Activated T-helper 2 cell treated with anti-CD3 and anti-CD28 coated beads, Interferon-gamma antibody, Interleukin-2, Interleukin-4, amounts not matched to agents 10 μg/mL and 5 μg/mL and 100 μg/mL, durations not matched to agents 14 hours and 24 hours and 36 hours (primary cell): ENCODE data around the gene PIK3CA. TPM values are rescaled to one million over a fixed set of nuclear protein-coding genes. Genes with fewer than 3 reads are reported as not detected.
"Not testable (repeated sequence)": the region's sequence is repeated elsewhere in the genome, so short reads cannot be mapped to it uniquely, and the experiment has no call there.

Experiments used
- DNase-seq: peaks from one replicate; pipeline ENCODE4 v3.0.0; 2021; ENCODE audit warnings: low spot score
- H3K27ac Mint-ChIP-seq: one replicate; pipeline ENCODE4 v1.8.0; 2021; ENCODE audit warnings: mixed read lengths
- H3K27me3 Mint-ChIP-seq: one replicate; pipeline ENCODE4 v1.8.0; 2021; ENCODE audit warnings: low read depth, mixed read lengths
- H3K36me3 Mint-ChIP-seq: one replicate; pipeline ENCODE4 v1.8.0; 2021; ENCODE audit warnings: low read depth, mixed read lengths
- H3K4me1 Mint-ChIP-seq: one replicate; pipeline ENCODE4 v1.8.0; 2021; ENCODE audit warnings: low read depth, mixed read lengths
- H3K4me3 Mint-ChIP-seq: one replicate; pipeline ENCODE4 v1.8.0; 2021; ENCODE audit warnings: low read depth, mild to moderate bottlenecking, moderate library complexity, mixed read lengths
- H3K9me3 Mint-ChIP-seq: one replicate; pipeline ENCODE4 v1.8.0; 2021; ENCODE audit warnings: mixed read lengths
- intact Hi-C: fragments of 100-400 bp; cut with micrococcal nuclease; formaldehyde crosslinking; loops from one replicate; pipeline ENCODE4 v1.15.1; 2023
- total RNA-seq: library from RNA; stranded (reverse); gene quantifications from 2 replicates; pipeline ENCODE4 v1.2.3, GENCODE V29; 2022

PIK3CA gene
- total RNA-seq: 16.3 and 19.6 TPM in 2 replicates

GRCh38 chr3:179147873-179148615 is at the start of gene PIK3CA:
TSS of gene PIK3CA (plus strand) at chr3:179148357. CDS start at chr3:179198826, 50,469 bp downstream.
- Mint-ChIP-seq H3K4me1 (peaks cover 23% of the 10 kb centered on the region), H3K4me3 (peak within 1 kb of the TSS; percentile 97), H3K36me3 (no peaks in the 10 kb centered on the region), H3K9me3 (no peaks in the 10 kb centered on the region), H3K27me3 (peaks cover 25% of the 10 kb centered on the region), H3K27ac (peak within 1 kb of the TSS; percentile 94)
- intact Hi-C loops: loop anchor here (1.0 to 5.0 kb wide), 13 partner anchors 33 to 504 kb away; partner anchors contain the start of genes ACTL6A, GNB4, MFN1 and MRPL47
- DNase-seq: peak; percentile 93

GRCh38 chr3:179098388-179099077 is 49.6 kb upstream of the PIK3CA start:
- intact Hi-C loops: no loop called here
- H3K4me3 Mint-ChIP-seq: no peak overlapping the region
- no peak for DNase-seq

GRCh38 chr3:179100652-179101051 is 47.5 kb upstream of the PIK3CA start:
- H3K9me3 Mint-ChIP-seq: no peaks in the 10 kb centered on the region
- peaks cover 21% of the 10 kb centered on the region for H3K27me3 Mint-ChIP-seq
- H3K4me1 Mint-ChIP-seq: peaks cover 7% of the 10 kb centered on the region
- no peaks in the 10 kb centered on the region for H3K36me3 Mint-ChIP-seq
- H3K4me3 Mint-ChIP-seq: no peak overlapping the region
- H3K27ac Mint-ChIP-seq: no peak overlapping the region
- DNase-seq: no peak
- intact Hi-C loops: no loop called here

More at GRCh38 chr3:179098388-179099077, 49.6 kb upstream of the PIK3CA start:
- Mint-ChIP-seq H3K9me3 (no peaks in the 10 kb centered on the region), H3K27ac (no peak overlapping the region), H3K36me3 (no peaks in the 10 kb centered on the region), H3K27me3 (peaks cover 22% of the 10 kb centered on the region), H3K4me1 (peaks cover 4% of the 10 kb centered on the region)

- H3K4me3 Mint-ChIP-seq: no peak overlapping the region
- H3K27ac Mint-ChIP-seq: no peak overlapping the region
- H3K9me3 Mint-ChIP-seq: no peaks in the 10 kb centered on the region
- H3K27me3 Mint-ChIP-seq: peaks cover 21% of the 10 kb centered on the region
- H3K4me1 Mint-ChIP-seq: peaks cover 5% of the 10 kb centered on the region
- intact Hi-C loops: loop anchor here (1.0 to 5.0 kb wide), 2 partner anchors 41 to 210 kb away; partner anchors contain the start of gene PIK3CA
- H3K36me3 Mint-ChIP-seq: no peaks in the 10 kb centered on the region
- no peak for DNase-seq
These were observed 42.3 kb upstream of the PIK3CA start for GRCh38 chr3:179105881-179106280.

GRCh38 chr3:179107617-179108016 is 40.5 kb upstream of the PIK3CA start:
- intact Hi-C loops: loop anchor here (5.0 kb wide), 1 partner anchor 40 kb away; the partner anchor contains the start of gene PIK3CA
- no peaks in the 10 kb centered on the region for H3K36me3 Mint-ChIP-seq

GRCh38 chr3:179108086-179108485 is 40.1 kb upstream of the PIK3CA start:
- no peaks in the 10 kb centered on the region for H3K9me3 Mint-ChIP-seq
- H3K27me3 Mint-ChIP-seq: peaks cover 33% of the 10 kb centered on the region
- H3K4me1 Mint-ChIP-seq: peaks cover 5% of the 10 kb centered on the region
- H3K4me3 Mint-ChIP-seq: no peak overlapping the region
- no peaks in the 10 kb centered on the region for H3K36me3 Mint-ChIP-seq
- no peak overlapping the region for H3K27ac Mint-ChIP-seq
- intact Hi-C loops: loop anchor here (5.0 kb wide), 1 partner anchor 39 kb away; the partner anchor contains the start of gene PIK3CA
- DNase-seq: no peak

More at GRCh38 chr3:179107617-179108016, 40.5 kb upstream of the PIK3CA start:
- H3K9me3 Mint-ChIP-seq: no peaks in the 10 kb centered on the region
- no peak overlapping the region for H3K4me3 Mint-ChIP-seq
- no peak for DNase-seq
- peaks cover 5% of the 10 kb centered on the region for H3K4me1 Mint-ChIP-seq
- H3K27me3 Mint-ChIP-seq: peaks cover 28% of the 10 kb centered on the region
- no peak overlapping the region for H3K27ac Mint-ChIP-seq

- intact Hi-C loops: no loop called here
- H3K27ac Mint-ChIP-seq: no peak overlapping the region
- no peaks in the 10 kb centered on the region for H3K36me3 Mint-ChIP-seq
- no peaks in the 10 kb centered on the region for H3K9me3 Mint-ChIP-seq
- DNase-seq: no peak
- H3K4me1 Mint-ChIP-seq: no peaks in the 10 kb centered on the region
- H3K4me3 Mint-ChIP-seq: no peak overlapping the region
- H3K27me3 Mint-ChIP-seq: peaks cover 29% of the 10 kb centered on the region
These were observed 34.3 kb upstream of the PIK3CA start for GRCh38 chr3:179113903-179114302.

- intact Hi-C loops, H3K27ac Mint-ChIP-seq, H3K9me3 Mint-ChIP-seq, H3K36me3 Mint-ChIP-seq, H3K4me1 Mint-ChIP-seq, DNase-seq, H3K4me3 Mint-ChIP-seq: not testable (repeated sequence)
- H3K27me3 Mint-ChIP-seq: peaks cover 27% of the 10 kb centered on the region
These were observed 32.7 kb upstream of the PIK3CA start for GRCh38 chr3:179115444-179115843.

GRCh38 chr3:179116816-179117215 is 31.3 kb upstream of the PIK3CA start:
- Mint-ChIP-seq H3K36me3 (no peaks in the 10 kb centered on the region), H3K4me1 (no peaks in the 10 kb centered on the region), H3K4me3 (no peak overlapping the region), H3K9me3 (no peaks in the 10 kb centered on the region), H3K27me3 (peaks cover 21% of the 10 kb centered on the region), H3K27ac (no peak overlapping the region)
- intact Hi-C loops: no loop called here
- no peak for DNase-seq

GRCh38 chr3:179132191-179132890 is 15.8 kb upstream of the PIK3CA start:
- H3K36me3 Mint-ChIP-seq, H3K4me1 Mint-ChIP-seq, H3K9me3 Mint-ChIP-seq, H3K27ac Mint-ChIP-seq, H3K4me3 Mint-ChIP-seq, intact Hi-C loops, H3K27me3 Mint-ChIP-seq, DNase-seq: not testable (repeated sequence)

- Mint-ChIP-seq H3K36me3 (no peaks in the 10 kb centered on the region), H3K4me3 (no peak overlapping the region), H3K27me3 (peaks cover 15% of the 10 kb centered on the region), H3K9me3 (no peaks in the 10 kb centered on the region), H3K4me1 (no peaks in the 10 kb centered on the region), H3K27ac (no peak overlapping the region)
- no peak for DNase-seq
- intact Hi-C loops: no loop called here
These were observed 14.6 kb upstream of the PIK3CA start for GRCh38 chr3:179133575-179133974.

- Mint-ChIP-seq H3K4me3 (no peak overlapping the region), H3K27me3 (peaks cover 37% of the 10 kb centered on the region), H3K36me3 (no peaks in the 10 kb centered on the region), H3K4me1 (no peaks in the 10 kb centered on the region), H3K9me3 (peaks cover 6% of the 10 kb centered on the region), H3K27ac (no peak overlapping the region)
- intact Hi-C loops: no loop called here
- DNase-seq: no peak
These were observed 12.0 kb upstream of the PIK3CA start for GRCh38 chr3:179136195-179136594.
